HG02870 (cell line): Measurements from ENCODE around the gene CEP170.
"Not testable (repeated sequence)": the region's sequence is repeated elsewhere in the genome, so short reads cannot be mapped to it uniquely, and the experiment has no call there.

Source experiments
- ATAC-seq: cut with Tn5 transposase; IDR thresholded peaks from one replicate; pipeline ENCODE4 v1.9.1; 2021; ENCODE audit warnings: mild to moderate bottlenecking, moderate library complexity; ENCODE audit not compliant: unreplicated experiment

Gene CEP170

DNA sequence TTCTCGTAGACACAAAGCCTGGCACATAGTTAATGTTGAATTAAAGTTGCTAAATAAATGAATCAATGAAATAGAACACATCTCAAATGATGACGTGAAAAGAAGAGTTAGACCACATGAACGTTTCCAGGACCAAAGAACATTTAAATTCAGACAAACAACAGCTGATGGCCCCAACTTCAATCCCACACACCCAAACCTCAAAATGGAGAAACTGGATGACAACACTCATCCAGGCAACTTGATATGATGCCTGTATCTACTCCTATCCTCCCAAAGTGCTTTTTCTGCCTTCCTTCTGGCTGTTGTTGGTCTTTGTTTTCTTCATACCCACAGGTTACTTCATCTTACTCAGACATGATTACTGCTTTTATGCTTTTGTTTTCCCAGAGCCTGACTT lies 71.9 kb downstream of the CEP170 start:
- not testable (repeated sequence) for ATAC-seq

DNA sequence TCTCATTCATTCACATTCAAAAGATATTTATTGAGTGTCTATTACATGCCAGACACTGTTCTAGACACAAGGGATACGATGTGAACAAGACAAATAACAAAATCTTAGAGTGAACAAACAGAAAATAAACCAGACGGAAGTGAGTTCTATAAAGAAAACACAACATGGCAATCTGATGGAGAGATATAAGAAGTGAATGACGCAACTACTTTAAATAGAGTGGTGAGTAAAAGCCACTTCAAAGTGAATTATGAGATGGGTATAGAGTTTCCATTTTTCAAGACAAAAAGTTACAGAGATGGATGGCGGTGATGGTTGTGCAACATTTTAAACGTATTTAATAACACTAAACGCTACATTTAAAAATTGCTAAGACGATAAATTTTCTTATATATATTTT lies 75.4 kb downstream of the CEP170 start:
- no peak for ATAC-seq

DNA sequence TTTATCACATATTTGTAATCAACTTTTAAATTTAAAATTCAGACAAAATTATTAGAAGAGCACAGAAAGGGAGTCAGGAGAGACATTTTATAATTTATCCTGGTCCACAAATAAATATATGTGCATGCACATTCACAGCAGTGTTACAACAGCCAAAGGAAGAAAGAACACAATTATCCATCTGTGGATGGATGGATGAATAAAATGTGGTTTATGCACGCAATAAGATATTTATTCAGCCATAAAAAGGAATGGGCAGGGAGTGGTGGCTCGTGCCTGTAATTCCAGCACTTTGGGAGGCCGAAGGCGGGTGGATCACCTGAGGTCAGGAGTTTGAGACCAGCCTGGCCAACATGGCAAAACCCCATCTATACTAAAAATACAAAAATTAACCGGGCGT lies 77.3 kb downstream of the CEP170 start:
- ATAC-seq = not testable (repeated sequence)

DNA sequence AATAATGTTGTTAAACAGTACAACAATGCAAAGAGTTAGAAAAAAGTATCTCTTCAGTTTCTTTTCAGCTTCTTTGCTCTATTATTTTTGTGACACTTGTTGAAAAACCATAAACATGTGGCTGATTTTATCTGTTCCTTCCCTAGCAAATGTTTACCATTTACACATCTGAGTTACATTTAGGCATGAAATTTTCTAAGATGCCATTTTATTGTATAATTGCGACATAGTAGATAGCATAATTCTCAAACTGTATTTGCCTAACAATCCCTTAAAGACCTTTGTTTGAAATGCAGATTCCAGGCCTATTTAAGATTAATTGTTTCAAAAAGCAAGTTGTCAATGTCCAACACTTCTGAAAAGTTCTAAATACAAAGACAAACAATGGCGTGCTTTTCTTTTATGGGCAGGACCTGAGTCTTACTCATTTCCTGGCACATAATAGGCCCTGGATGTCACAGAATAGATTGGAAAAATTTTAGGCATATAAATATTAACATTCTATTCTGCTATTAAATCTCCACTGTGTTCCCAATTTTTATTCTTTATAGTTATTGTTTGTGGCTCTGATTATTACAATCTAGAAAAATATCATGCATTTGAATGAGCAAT lies 81.2 kb downstream of the CEP170 start:
- not testable (repeated sequence) for ATAC-seq

DNA sequence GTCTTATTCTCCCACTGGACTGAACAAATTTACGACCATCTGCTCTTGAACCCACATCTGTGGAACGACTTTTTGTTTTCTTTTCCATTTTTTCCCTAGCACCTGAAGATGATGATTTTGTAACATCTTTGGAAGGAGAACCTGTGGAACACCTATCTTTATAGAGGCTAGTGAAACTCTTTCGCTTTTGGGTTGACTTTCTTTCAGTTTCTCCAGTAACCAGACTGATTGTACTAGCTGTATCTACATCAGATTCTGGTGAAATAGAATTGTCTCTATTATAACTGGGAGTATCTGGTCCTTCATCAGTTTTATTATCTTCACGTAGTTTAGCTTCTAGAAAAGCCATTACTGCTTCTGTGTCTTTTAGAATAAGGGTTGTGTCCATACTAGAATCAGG lies 90.2 kb downstream of the CEP170 start:
- ATAC-seq = not testable (repeated sequence)

DNA sequence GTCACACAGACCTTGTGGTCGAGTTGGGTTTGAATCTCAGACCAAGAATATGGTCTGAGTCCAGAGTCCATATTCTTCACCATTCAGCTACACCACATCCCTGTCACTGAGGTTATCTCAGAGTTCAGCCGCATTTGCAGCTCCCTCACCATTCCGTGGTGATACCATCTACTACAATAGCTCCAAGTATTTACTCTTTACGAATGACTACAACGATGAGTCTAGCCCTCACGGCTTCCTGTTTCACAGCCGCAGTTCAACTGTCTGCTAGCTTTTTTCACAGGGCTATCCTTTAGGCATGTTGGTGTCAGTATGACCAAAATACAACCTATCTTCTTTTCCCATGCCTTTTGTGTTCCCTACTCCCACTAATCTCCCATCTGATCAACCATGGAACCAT lies 104.2 kb downstream of the CEP170 start:
- ATAC-seq = not testable (repeated sequence)

DNA sequence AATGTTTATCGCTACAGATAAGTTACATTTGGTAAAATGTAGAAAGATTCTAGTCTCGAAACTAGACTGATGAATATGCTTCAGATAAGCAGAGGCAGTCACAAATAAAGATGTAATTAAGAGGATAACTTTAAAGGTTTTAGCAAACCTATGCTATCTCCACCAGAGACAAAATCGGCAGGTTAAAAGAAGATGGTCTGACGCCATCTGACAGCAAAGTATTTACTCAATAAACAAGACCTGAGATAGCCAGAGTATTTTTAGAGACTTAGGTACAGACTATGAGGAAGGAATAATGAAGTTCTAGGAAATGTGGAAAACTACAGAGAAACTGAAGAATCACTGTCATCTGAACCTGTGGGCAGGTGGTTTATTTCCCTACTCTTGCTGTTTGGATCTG lies 106.0 kb downstream of the CEP170 start:
- not testable (repeated sequence) for ATAC-seq

DNA sequence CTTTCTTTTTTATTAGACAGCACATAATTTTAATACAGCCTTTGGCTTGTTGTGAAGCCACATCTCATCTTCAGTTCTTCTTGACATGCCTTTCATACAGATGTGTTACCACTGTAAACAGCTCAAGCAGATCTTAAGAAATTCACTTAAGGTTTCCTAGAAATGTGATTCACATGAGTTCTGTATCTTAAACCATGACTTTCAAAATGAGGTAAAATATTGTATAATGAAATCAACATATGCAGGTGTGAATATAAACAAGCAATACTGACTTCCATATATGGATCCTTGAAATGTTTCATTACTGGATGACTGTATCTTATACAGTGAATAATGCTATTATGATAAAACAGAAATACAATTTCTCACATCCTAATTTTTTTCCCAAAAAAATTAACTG lies 107.7 kb downstream of the CEP170 start:
- not testable (repeated sequence) for ATAC-seq

DNA sequence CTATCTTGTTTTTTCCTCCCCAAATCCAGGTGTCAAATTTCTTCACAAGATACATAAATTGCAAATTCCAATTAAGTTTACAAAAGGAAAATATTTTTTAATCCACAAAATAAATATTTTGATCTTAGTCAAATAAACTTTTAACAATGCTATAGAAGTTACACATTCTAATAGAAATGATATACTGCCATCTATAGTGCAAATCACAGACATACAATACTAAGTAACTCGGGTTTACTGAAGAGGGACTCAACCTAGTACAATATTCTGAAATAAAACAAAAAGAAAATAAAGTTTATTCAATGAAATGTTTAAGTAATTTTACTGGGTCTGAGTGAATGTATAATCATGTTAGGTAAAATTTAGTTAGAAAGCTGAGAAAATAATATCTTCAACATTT lies 114.6 kb downstream of the CEP170 start:
- not testable (repeated sequence) for ATAC-seq

DNA sequence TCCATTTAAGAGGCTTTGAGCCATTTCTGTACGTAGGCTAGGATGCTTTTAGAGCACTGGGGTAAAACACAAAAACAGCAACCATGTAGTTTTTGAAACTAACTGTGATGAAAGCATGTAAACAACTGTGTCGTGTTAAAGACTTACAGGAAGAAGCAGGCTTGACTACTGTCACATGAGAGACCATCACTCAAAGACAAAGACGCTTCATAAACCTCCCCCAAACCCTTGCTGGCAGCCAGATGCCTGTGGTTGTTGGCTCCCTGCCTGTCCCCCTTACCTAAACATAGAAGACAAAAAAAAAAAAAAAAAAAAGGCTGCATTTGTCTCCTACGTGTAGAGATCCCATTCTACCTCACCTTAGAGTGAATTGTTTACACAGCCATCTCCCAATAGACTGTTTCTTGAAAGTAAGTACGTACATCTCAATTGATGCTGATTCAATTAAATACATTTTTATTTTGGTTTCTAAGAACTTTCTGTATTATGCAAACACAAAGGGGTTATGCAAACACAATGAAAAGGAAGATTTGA lies 132.1 kb downstream of the CEP170 start:
- ATAC-seq = not testable (repeated sequence)

DNA sequence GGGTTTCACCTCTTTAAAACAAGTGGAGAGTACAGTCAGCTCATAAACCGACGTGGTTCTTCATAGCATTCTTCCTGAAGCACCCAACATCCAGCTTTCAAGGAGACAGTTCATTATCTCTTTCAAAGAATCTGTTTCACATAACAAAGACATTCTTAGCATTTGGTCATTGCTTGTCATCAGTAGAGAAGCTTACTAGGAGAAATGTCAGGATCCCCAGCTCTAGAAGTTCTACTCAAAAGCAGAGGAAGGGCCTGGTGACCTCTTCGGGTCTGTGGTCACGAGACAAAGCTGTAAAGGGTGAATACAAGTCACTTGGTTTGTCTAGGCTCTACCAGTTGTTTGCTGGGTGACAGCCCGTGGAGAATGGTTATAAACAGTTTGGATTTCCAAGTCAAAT lies 133.1 kb downstream of the CEP170 start:
- not testable (repeated sequence) for ATAC-seq

DNA sequence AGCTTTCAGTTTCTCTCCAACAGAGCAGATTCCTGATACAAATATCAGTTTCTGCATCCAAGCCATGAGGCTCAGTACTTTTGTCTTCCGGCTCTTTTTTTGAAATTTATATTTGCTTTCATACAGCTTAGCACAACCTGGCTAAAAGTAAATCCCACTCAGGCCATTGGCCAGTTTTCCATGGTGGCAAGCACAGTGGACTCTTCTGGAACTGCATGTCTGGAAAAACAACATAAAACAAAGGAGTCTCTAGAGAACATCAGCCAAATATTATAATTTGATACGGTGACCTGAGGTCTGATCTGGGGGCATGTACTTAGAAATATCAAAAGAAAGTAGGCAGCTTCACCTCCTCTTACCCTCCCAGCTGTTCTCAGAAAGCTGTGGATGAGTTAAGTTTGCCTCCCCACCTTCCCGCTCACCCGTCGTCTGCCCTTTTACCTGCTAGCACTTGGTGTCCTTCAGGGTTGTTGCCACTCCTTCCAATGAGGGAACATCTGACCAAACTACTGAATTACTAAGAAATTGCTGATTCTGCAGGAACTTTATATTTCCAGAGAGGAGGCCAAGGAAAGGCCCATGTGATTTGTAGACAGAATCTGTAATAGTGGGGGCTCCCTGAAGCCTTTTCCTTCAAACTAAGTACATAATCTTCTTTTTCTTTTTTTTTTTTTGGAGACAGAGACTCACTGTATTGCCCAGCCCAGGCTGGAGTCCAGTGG lies 136.3 kb downstream of the CEP170 start:
- not testable (repeated sequence) for ATAC-seq

DNA sequence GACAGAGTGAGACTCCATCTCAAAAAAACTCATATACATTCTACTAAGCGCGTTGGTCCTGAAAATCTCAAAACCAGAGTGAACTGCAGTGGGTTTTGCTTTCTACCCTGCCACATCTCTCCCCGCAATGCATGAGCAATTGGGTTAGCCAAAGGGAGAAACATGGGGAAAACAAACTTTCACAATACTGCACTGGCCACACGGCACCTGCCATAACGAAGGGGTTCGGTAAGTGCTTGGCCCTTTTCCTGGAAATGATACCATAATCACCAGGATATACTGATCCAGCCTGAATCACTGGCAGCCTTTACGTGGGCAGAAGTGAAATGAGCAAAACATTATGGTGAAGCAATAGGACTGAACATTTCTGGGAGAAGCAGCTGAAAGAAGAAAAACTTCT lies 138.9 kb downstream of the CEP170 start:
- ATAC-seq = not testable (repeated sequence)

DNA sequence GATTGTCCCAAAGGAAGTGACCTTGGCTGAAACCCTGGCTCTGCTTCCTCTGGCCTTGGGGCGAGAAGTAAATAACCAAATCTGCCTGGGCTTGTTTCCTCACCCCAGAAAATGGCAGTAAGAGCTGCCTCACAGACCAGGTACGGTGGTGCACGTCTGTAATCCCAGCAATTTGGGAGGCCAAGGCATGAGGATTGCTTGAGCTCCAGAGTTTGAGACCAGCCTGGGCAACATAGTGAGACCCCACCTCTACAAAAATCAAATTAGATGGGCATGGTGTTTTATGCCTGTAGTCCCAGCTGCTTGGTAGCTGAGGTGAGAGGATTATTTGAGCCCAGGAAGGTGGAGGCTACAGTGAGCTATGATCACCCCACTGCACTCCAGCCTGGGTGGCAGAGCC lies 140.3 kb downstream of the CEP170 start:
- peak; percentile 14 for ATAC-seq

DNA sequence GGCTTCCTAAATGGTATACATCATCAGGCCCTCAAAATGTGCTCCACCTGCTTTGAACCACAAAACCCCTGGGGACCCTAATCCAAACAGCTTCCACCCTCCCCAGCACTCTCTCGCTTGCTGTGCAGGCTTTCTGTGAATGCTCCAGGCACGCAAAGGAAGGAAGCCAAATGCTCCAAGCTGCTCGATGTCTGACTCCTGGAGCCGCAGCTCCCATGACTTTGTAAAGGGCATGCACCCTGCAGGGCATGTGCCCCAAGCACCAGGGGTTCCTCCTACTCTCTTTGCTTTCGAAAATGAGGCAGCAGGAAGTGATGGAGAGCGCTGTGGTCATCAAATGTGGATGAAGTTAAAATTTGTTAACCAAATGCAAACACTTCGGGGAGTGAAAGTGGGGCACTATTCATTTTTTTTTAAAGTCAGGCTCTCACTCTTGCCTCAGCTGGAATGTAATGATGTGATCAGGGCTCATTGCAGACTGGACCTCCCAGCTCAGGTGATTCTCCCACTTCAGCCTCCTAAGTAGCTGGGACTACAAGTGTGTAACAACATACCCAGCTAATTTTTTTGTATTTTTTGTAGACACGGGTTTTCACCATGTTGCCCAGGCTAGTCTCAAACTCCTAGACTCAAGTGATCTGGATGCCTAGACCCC lies 140.9 kb downstream of the CEP170 start:
- ATAC-seq = peak; percentile 81

DNA sequence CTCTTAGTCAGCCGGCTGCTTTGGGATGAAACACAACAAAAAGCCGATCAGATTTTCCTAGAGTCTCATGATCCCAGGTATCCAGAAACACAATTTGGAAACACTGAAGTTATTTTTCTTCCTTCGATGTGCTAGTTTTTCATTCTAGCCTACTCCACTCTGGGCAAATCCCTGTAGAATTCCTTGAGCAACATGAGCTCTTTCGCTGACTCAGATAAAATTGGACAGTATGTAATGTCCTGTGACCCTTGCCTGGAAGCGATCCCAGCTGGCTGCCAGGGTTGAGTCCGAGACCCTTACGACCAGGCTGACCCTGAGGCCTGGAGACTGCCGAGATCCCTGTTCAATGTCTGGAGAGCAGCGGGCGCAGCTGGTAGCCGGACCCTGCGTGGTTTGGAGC lies 147.9 kb downstream of the CEP170 start:
- ATAC-seq = not testable (repeated sequence)

DNA sequence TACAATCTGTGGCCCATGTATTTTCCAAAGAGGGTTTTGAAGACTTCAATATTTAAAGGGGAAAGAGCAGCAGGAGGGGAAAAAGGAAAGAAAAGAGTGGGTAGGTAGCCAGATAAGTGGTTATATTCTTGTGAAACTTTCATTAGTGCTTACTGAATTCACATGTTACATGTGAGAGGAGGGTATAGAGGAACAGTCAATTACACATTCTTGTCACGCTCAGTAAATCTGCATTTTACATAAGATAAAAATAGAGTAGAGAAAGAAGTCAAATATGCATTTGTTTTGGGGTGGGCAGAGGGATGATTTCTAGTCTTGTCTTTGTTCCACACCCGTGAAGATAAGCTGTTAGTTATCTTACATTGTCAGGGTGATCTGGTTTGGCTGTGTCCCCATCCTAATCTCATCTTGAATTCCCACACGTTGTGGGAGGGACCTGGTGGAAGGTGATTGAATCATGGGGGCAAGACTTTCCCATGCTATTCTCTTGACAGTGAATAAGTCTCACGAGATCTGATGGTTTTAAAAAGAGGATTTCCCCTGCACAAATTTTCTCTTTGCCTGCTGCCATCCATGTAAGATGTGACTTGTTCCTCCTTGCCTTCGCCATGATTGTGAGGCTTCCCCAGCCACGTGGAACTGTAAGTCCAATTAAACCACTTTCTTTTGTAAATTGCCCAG lies 149.3 kb downstream of the CEP170 start:
- ATAC-seq = peak; percentile 58

DNA sequence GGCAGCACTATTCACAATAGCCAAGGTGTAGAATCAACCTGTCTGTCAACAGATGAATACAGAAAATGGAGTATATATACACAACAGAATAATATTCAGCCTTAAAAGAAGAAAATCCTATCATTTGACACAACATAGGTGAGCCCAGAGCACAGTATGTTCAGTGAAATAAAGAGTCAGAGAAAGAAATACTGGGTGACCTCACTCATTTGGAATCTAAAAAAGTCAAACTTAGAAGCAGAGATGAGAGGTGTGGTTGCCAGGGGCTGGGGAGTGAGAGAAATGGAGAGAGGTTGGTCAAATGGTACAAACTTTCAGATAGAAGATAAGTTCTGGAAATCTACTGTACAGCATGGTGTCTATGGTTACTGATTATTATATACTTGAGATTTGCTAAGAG lies 150.0 kb downstream of the CEP170 start:
- ATAC-seq = peak; percentile 44

DNA sequence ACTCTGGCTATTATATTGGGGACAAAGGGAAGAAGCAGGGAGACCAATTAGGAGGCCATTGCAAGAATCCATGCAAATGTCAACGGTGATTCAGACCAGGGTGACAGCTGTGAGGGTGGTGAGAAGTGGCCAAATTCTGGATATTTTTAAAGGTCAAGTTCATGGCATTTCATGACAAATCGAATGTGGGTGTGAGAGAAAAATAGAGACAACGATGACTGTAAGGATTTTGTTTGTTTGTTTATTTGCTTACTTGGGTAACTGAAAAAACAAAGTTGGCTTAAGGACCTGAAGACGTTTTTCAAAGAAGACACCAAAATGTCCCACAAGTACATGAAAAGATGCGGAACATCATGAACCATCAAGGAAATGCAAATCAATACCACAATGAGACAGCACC lies 150.6 kb downstream of the CEP170 start:
- ATAC-seq = not testable (repeated sequence)

DNA sequence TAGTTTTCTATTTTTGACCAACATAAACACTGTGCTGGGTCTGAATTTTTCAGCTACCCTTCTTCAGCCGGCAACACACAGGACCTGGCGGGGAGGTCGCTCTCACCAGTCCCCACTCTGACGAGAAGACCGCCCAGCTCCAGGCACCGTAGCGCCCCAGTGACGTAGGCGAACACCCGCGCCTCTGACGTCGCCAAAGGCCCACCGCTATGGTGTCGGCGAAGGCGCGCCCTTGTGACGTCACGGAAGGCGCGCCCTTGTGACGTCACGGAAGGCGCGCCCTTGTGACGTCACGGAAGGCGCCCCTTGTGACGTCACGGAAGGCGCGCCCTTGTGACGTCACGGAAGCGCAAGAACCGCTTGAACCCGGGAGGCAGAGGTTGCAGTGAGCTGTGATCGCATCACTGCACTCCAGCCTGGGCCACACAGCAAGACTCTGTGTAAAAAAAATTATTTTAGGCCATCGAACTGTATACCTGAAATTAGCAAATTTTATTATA lies 153.5 kb downstream of the CEP170 start:
- not testable (repeated sequence) for ATAC-seq

DNA sequence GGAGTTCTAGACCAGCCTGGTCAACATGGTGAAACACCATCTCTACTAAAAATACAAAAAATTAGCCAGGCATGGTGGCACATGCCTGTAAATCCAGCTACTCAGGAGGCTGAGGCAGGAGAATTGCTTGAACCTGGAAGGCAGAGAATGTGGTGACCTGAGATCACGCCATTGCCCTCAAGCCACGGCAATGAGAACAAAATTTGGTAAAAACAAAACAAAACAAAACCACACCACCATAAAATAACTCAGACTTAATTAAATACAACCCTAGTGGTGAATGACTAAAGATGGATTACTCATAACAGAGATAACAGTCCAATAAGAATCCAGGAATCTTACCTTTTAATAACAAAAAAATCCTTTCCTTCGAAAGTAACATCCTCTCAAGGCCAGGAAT lies 167.7 kb downstream of the CEP170 start:
- ATAC-seq = not testable (repeated sequence)
